ENCODE measurements around the gene TRIM14. TPM values are rescaled to one million over a fixed set of nuclear protein-coding genes. Genes with fewer than 3 reads are reported as not detected.

Gene TRIM14
- polyA plus RNA-seq, 3 donors: 23.0 to 30.6 (median 28.5) TPM

DNA sequence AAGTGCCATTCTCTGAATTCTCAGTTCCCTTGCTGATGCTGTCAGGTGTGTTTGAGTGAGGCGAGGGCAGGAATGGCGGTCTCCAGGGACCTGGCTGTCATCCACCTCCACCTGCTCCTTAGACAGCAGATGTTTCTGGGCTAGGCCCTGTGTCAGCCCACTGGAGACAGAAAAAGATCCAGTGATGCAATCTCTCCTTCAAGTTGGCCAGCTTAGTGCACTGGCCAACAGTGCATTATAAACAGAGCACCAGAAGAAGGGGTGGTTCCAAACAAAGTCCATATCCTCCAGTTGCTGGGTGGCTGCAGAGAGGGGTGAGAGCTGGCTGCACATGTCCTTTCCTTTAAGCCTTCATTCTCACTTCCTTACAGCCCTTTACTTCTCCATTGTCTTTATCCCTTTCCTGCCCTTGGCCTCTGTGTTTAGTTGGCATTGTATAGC is 35.9 kb downstream of the TRIM14 start:
- Histone ChIP-seq H3K27me3 (ENCODE audit: control insufficient read depth in 2 of 2, insufficient read depth in 2 of 2, low read length in 2 of 2) (no peaks in the 10 kb centered on the region), H3K4me1 (ENCODE audit: control insufficient read depth in 1 of 2, insufficient read depth in 2 of 2, low read length in 2 of 2) (peaks cover 0 to 5% of the 10 kb centered on the region in 2 donors), H3K9ac (ENCODE audit: insufficient read depth, low read length, poor library complexity, severe bottlenecking) (no peak overlapping the region), H3K36me3 (replicated peaks in 1 of 2; ENCODE audit: control insufficient read depth in 1 of 2, insufficient read depth in 2 of 2, low read length in 2 of 2) (peaks cover 85 to 94% of the 10 kb centered on the region in 2 donors), H3K79me2 (ENCODE audit: insufficient read depth, low read length) (peaks cover 17% of the 10 kb centered on the region), H3K27ac (ENCODE audit: low read depth in 1 of 2, low read length in 2 of 2) (peak overlapping the region in 1 of 2 donors; percentile 47), H3K4me3 (replicated peaks in 1 of 3; ENCODE audit: low read depth in 2 of 3, low read length in 3 of 3) (no peak overlapping the region), H2AFZ (ENCODE audit: insufficient read depth, low read depth, low read length, poor library complexity, severe bottlenecking) (no peak overlapping the region), H3K4me2 (replicated peaks; ENCODE audit: extremely low read depth, low read length, poor library complexity, severe bottlenecking) (no peak overlapping the region), H4K20me1 (ENCODE audit: insufficient read depth, low read length) (peaks cover 48% of the 10 kb centered on the region), H3K9me3 (replicated peaks in 1 of 2; ENCODE audit: control insufficient read depth in 1 of 2, insufficient read depth in 1 of 2, low read length in 2 of 2) (no peaks in the 10 kb centered on the region)
- Mint-ChIP-seq H3K27ac (peak overlapping the region in 5 of 7 donors; percentile 15 to 89 (median 75)), H3K27me3 (ENCODE audit: low read depth in 3 of 3) (peaks cover 0 to 4% (median 0%) of the 10 kb centered on the region in 3 donors), H3K9me3 (peaks cover 0 to 3% (median 0%) of the 10 kb centered on the region in 7 donors), H3K36me3 (peaks cover 82 to 89% of the 10 kb centered on the region in 2 donors), H3K4me3 (no peak overlapping the region), H3K4me1 (peaks cover 20% of the 10 kb centered on the region)
- no peak for DNase-seq
- intact Hi-C loops (cut with micrococcal nuclease): no loop called here
- no peak for TF ChIP-seq CTCF (IDR thresholded peaks at IDR 0.05)
- WGBS (ENCODE audit: insufficient coverage): no CpG with 5 or more reads among the region's 2 CpGs

GRCh38 chr9:98081477-98082219 is 37.4 kb downstream of the TRIM14 start:
- 0% methylated on average over 2 of the region's 6 CpGs for WGBS (ENCODE audit: insufficient coverage)
- no peak for TF ChIP-seq CTCF (IDR thresholded peaks at IDR 0.05)
- no peak overlapping the region for H3K4me3 Mint-ChIP-seq
- H3K4me3 ChIP-seq (replicated peaks in 1 of 3; ENCODE audit: low read depth in 2 of 3, low read length in 3 of 3): no peak overlapping the region
- H3K4me2 ChIP-seq (replicated peaks; ENCODE audit: extremely low read depth, low read length, poor library complexity, severe bottlenecking): no peak overlapping the region
- H4K20me1 ChIP-seq (ENCODE audit: insufficient read depth, low read length): peaks cover 60% of the 10 kb centered on the region
- H3K27me3 ChIP-seq (ENCODE audit: control insufficient read depth in 2 of 2, insufficient read depth in 2 of 2, low read length in 2 of 2): no peaks in the 10 kb centered on the region
- H3K79me2 ChIP-seq (ENCODE audit: insufficient read depth, low read length): peaks cover 24% of the 10 kb centered on the region
- H3K9ac ChIP-seq (ENCODE audit: insufficient read depth, low read length, poor library complexity, severe bottlenecking): no peak overlapping the region
- H2AFZ ChIP-seq (ENCODE audit: insufficient read depth, low read depth, low read length, poor library complexity, severe bottlenecking): no peak overlapping the region
- intact Hi-C loops (cut with micrococcal nuclease): no loop called here
- H3K27me3 Mint-ChIP-seq (ENCODE audit: low read depth in 3 of 3): peaks cover 0 to 2% (median 0%) of the 10 kb centered on the region in 3 donors
- H3K9me3 ChIP-seq (replicated peaks in 1 of 2; ENCODE audit: control insufficient read depth in 1 of 2, insufficient read depth in 1 of 2, low read length in 2 of 2): no peaks in the 10 kb centered on the region
- peaks cover 0 to 5% of the 10 kb centered on the region in 2 donors for H3K4me1 ChIP-seq (ENCODE audit: control insufficient read depth in 1 of 2, insufficient read depth in 2 of 2, low read length in 2 of 2)
- peak overlapping the region in 4 of 7 donors; percentile 45 to 78 (median 62) for H3K27ac Mint-ChIP-seq
- H3K36me3 Mint-ChIP-seq: peaks cover 87 to 94% of the 10 kb centered on the region in 2 donors
- H3K27ac ChIP-seq (ENCODE audit: low read depth in 1 of 2, low read length in 2 of 2): peak overlapping the region in 1 of 2 donors; percentile 31
- DNase-seq: peak in 1 of 3 donors; percentile 27
- H3K9me3 Mint-ChIP-seq: peaks cover 0 to 3% (median 0%) of the 10 kb centered on the region in 7 donors
- peaks cover 20% of the 10 kb centered on the region for H3K4me1 Mint-ChIP-seq
- peaks cover 89 to 99% of the 10 kb centered on the region in 2 donors for H3K36me3 ChIP-seq (replicated peaks in 1 of 2; ENCODE audit: control insufficient read depth in 1 of 2, insufficient read depth in 2 of 2, low read length in 2 of 2)

Data from CD14-positive monocyte (primary cell).